Panc1 (cell line): ENCODE results near the gene SND1. TPM values are rescaled to one million over a fixed set of nuclear protein-coding genes. Genes with fewer than 3 reads are reported as not detected.

Experiments
- ATAC-seq: fragments of 200-7000 bp; cut with Tn5 transposase; 2 replicates; pipeline ENCODE4 v1.9.1; 2020; ENCODE audit warnings: mild to moderate bottlenecking, moderate library complexity
- BruUV-seq: library from RNA; stranded (reverse); fragments of 400-500 nt; replicated peaks from 2 replicates; lab custom pipeline; 2021; lab: Mats Ljungman, UMichigan
- CTCF ChIA-PET: fragments of 300-600 bp; sonication (Branson Sonifier 250); formaldehyde crosslinking; loops from one replicate; lab custom pipeline; 2022; ENCODE audit warnings: antibody characterized with exemption; lab: Charles Lee
- POLR2A ChIA-PET: fragments of 300-600 bp; sonication (Branson Sonifier 250); formaldehyde crosslinking; loops from one replicate; lab custom pipeline; 2022; ENCODE audit warnings: antibody characterized with exemption; lab: Charles Lee
- DNase-seq: peaks from one replicate; pipeline ENCODE4 v3.0.0-alpha.2; 2010; ENCODE audit warnings: low read depth, low spot score
- H3K27ac ChIP-seq: 2 replicates; pipeline ENCODE4 v1.5.1; 2011; ENCODE audit warnings: mild to moderate bottlenecking, low read length, inconsistent platforms
- H3K27me3 ChIP-seq: fragments of 200-500 bp; sonication (Bioruptor generic); 2 replicates; pipeline ENCODE4 v1.6.0; 2014; ENCODE audit warnings: low read length, inconsistent platforms; ENCODE audit not compliant: control insufficient read depth, insufficient read depth
- H3K36me3 ChIP-seq: fragments of 200-500 bp; sonication (Bioruptor generic); 2 replicates; pipeline ENCODE4 v1.5.1; 2014; ENCODE audit warnings: inconsistent platforms, mild to moderate bottlenecking, low read length, moderate library complexity; ENCODE audit not compliant: control insufficient read depth, insufficient read depth
- H3K4me1 ChIP-seq: 2 replicates; pipeline ENCODE4 v1.5.1; 2011; ENCODE audit warnings: inconsistent platforms, mild to moderate bottlenecking, low read length, moderate library complexity; ENCODE audit not compliant: control insufficient read depth, insufficient read depth
- H3K4me3 ChIP-seq, 2 experiments: 2 replicates each; pipeline ENCODE4 v1.5.1; 2011 to 2012; ENCODE audit warnings: low read depth in 2 of 2, low read length in 2 of 2, mild to moderate bottlenecking in 2 of 2, inconsistent platforms in 1 of 2, moderate library complexity in 1 of 2
- H3K9me3 ChIP-seq: fragments of 200-500 bp; sonication (Bioruptor generic); 2 replicates; pipeline ENCODE4 v1.5.1; 2014; ENCODE audit warnings: low read depth, mild to moderate bottlenecking, inconsistent platforms, low read length, moderate library complexity; ENCODE audit not compliant: control insufficient read depth, insufficient read depth
- POLR2AphosphoS5 ChIP-seq: IDR thresholded peaks from 2 replicates; pipeline ENCODE4 v1.6.1; 2012; ENCODE audit warnings: mild to moderate bottlenecking, low read depth, low read length, moderate library complexity
- SIN3A ChIP-seq: IDR thresholded peaks from 2 replicates; pipeline ENCODE4 v1.6.1; 2012; ENCODE audit warnings: low read depth, mild to moderate bottlenecking, low read length, moderate library complexity, borderline replicate concordance; ENCODE audit not compliant: insufficient read depth
- TCF7L2 ChIP-seq: IDR thresholded peaks from 2 replicates; pipeline ENCODE4 v1.6.1; 2011; ENCODE audit warnings: mild to moderate bottlenecking, low read depth, low read length, inconsistent platforms
- in situ Hi-C: cut with HindIII; loops from 2 replicates; pipeline ENCODE4 v1.10.0; 2016; ENCODE audit warnings: low sequenced_read_pairs, low pct_unique_long_range_greater_than_20kb
- intact Hi-C: fragments of 100-400 bp; cut with micrococcal nuclease; formaldehyde crosslinking; loops from one replicate; pipeline ENCODE4 v1.10.0; 2022; ENCODE audit not compliant: unreplicated experiment
- total RNA-seq: library from RNA; stranded (reverse); gene quantifications from one replicate; pipeline ENCODE4 v1.2.1, GENCODE V29; 2021; ENCODE audit not compliant: unreplicated experiment
- TF ChIP-seq, protein P1 (sequence below), 2 experiments: IDR thresholded peaks; 2 replicates each; pipeline ENCODE4 v1.6.1; 2011 to 2012; ENCODE audit warnings: low read depth in 2 of 2, control low read depth in 1 of 2, low read length in 1 of 2, mild to moderate bottlenecking in 1 of 2, moderate library complexity in 1 of 2; ENCODE audit not compliant: insufficient read depth in 1 of 2
- TF ChIP-seq, protein P2 (sequence below): fragments of 450-650 bp; IDR thresholded peaks from 2 replicates; pipeline ENCODE4 v1.5.1; 2017; ENCODE audit warnings: mild to moderate bottlenecking

SND1 gene
- total RNA-seq, 1 experiment from 2014 or later, result 176 TPM

DNA sequence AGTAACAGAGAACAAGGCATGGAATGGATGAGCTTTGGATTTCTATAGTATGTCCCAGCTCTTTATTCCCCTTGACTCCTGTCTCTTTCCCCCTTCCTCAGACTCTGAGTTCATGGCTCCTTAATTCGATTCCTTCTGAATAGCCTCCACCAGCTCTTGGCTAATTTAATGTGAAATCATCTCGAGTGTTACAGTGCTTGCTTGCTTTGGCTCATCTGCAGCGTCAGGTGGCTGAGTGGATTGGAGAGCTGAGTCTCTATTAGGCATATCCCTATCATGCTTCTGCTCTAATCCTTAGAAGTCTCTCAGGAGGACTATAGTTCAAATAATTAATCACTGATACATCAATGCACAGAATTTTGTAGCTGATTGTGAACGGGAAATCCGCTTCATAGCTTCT, 244.7 kb downstream of the SND1 start:
- ChIA-PET CTCF (no interaction called here), POLR2A (no interaction called here)
- intact Hi-C loops, result no loop called here
- H3K27me3 ChIP-seq, result no peaks in the 10 kb centered on the region
- ATAC-seq (no peak), DNase-seq (no peak)
- BruUV-seq, result no TSS peak
- no peaks in the 10 kb centered on the region for H3K36me3 ChIP-seq
- in situ Hi-C loops, result no loop called here
- no peak overlapping the region for H3K4me3 ChIP-seq
- H3K27ac ChIP-seq, result no peak overlapping the region
- H3K9me3 ChIP-seq, result no peaks in the 10 kb centered on the region
- TF ChIP-seq SIN3A (no peak), TCF7L2 (no peak), POLR2AphosphoS5 (no peak)
- TF ChIP-seq, protein P1, sequence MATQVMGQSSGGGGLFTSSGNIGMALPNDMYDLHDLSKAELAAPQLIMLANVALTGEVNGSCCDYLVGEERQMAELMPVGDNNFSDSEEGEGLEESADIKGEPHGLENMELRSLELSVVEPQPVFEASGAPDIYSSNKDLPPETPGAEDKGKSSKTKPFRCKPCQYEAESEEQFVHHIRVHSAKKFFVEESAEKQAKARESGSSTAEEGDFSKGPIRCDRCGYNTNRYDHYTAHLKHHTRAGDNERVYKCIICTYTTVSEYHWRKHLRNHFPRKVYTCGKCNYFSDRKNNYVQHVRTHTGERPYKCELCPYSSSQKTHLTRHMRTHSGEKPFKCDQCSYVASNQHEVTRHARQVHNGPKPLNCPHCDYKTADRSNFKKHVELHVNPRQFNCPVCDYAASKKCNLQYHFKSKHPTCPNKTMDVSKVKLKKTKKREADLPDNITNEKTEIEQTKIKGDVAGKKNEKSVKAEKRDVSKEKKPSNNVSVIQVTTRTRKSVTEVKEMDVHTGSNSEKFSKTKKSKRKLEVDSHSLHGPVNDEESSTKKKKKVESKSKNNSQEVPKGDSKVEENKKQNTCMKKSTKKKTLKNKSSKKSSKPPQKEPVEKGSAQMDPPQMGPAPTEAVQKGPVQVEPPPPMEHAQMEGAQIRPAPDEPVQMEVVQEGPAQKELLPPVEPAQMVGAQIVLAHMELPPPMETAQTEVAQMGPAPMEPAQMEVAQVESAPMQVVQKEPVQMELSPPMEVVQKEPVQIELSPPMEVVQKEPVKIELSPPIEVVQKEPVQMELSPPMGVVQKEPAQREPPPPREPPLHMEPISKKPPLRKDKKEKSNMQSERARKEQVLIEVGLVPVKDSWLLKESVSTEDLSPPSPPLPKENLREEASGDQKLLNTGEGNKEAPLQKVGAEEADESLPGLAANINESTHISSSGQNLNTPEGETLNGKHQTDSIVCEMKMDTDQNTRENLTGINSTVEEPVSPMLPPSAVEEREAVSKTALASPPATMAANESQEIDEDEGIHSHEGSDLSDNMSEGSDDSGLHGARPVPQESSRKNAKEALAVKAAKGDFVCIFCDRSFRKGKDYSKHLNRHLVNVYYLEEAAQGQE (IDR thresholded peaks at IDR 0.05; ENCODE audit: insufficient read depth in 1 of 2, low read depth in 2 of 2, low read length in 1 of 2), result no peak
- TF ChIP-seq, protein P2, sequence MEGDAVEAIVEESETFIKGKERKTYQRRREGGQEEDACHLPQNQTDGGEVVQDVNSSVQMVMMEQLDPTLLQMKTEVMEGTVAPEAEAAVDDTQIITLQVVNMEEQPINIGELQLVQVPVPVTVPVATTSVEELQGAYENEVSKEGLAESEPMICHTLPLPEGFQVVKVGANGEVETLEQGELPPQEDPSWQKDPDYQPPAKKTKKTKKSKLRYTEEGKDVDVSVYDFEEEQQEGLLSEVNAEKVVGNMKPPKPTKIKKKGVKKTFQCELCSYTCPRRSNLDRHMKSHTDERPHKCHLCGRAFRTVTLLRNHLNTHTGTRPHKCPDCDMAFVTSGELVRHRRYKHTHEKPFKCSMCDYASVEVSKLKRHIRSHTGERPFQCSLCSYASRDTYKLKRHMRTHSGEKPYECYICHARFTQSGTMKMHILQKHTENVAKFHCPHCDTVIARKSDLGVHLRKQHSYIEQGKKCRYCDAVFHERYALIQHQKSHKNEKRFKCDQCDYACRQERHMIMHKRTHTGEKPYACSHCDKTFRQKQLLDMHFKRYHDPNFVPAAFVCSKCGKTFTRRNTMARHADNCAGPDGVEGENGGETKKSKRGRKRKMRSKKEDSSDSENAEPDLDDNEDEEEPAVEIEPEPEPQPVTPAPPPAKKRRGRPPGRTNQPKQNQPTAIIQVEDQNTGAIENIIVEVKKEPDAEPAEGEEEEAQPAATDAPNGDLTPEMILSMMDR, result no peak
- H3K4me1 ChIP-seq, result no peaks in the 10 kb centered on the region

DNA sequence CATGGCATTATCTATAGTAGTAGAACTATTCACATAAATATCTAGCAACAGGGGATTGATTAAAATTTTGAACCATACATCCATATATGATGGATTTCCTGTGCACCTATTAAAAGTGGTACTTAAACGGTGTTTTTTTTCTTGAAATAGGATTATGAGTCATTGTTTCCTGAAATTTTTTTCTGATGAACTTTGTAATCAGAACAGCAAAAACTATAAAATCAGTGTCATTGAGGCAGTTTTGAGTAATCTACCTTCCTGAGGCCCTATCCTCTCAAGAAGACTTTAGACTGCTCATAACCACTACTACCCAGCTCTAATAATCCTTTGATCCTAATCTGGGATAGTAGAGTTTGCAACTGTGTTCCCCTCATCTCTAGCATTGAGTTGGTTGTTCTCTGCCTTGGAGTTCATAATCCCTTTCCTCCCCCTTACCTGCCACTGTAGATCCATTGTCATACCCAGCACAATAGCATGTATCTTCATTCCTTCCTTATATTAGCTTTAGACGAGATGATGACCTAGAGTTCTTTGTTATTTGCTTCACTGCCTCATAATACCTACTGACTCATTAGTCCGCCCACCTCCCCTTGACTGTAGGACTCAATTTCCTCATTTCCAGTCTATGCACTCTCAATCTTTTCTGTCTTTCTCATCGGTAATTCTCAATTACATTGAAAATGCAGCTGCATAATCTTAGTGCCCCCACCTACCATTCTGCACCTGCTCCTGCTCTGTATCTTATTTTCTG, 245.9 kb downstream of the SND1 start:
- no peak for ATAC-seq

More for the DNA sequence above, 245.9 kb downstream of the SND1 start:
- DNase-seq, result no peak
- Histone ChIP-seq H3K27me3 (no peaks in the 10 kb centered on the region), H3K4me1 (no peaks in the 10 kb centered on the region), H3K9me3 (no peaks in the 10 kb centered on the region), H3K4me3 (no peak overlapping the region), H3K27ac (no peak overlapping the region), H3K36me3 (no peaks in the 10 kb centered on the region)
- intact Hi-C loops, result no loop called here
- CTCF ChIA-PET, result no interaction called here
- POLR2A ChIA-PET, result no interaction called here
- no TSS peak for BruUV-seq
- TF ChIP-seq SIN3A (no peak), TCF7L2 (no peak), POLR2AphosphoS5 (no peak)
- TF ChIP-seq, protein P1 (IDR thresholded peaks at IDR 0.05; ENCODE audit: insufficient read depth in 1 of 2, low read depth in 2 of 2, low read length in 1 of 2), result no peak
- TF ChIP-seq, protein P2, result no peak
- in situ Hi-C loops, result no loop called here
